Mesothelial cell of epicardium (in vitro differentiated cells): ENCODE data around the gene EAF2. TPM values are rescaled to one million over a fixed set of nuclear protein-coding genes. Genes with fewer than 3 reads are reported as not detected.

Experiments used
- DNase-seq, 2 experiments: peaks; one replicate each; pipeline ENCODE4 v3.0.0; 2021; ENCODE audit warnings: low spot score in 2 of 2; ENCODE audit not compliant: unreplicated experiment in 2 of 2
- H3K27ac Mint-ChIP-seq: 2 replicates; pipeline ENCODE4 v1.8.0; 2021; ENCODE audit warnings: mixed read lengths
- H3K27me3 Mint-ChIP-seq: 2 replicates; pipeline ENCODE4 v1.8.0; 2021; ENCODE audit warnings: low read depth, mixed read lengths
- H3K36me3 Mint-ChIP-seq: 2 replicates; pipeline ENCODE4 v1.8.0; 2021; ENCODE audit warnings: mixed read lengths
- H3K4me1 Mint-ChIP-seq: 2 replicates; pipeline ENCODE4 v1.8.0; 2021; ENCODE audit warnings: mixed read lengths
- H3K4me3 Mint-ChIP-seq: 2 replicates; pipeline ENCODE4 v1.8.0; 2021; ENCODE audit warnings: mild to moderate bottlenecking, moderate library complexity, mixed read lengths
- H3K9me3 Mint-ChIP-seq: 2 replicates; pipeline ENCODE4 v1.8.0; 2021; ENCODE audit warnings: mixed read lengths
- total RNA-seq: library from RNA; stranded (reverse); gene quantifications from 3 replicates; pipeline ENCODE4 v1.2.1, GENCODE V29; 2021
- TF ChIP-seq, protein P1 (sequence below): fragments of 200-600 bp; sonication (generic); IDR thresholded peaks from one replicate; pipeline ENCODE4 v1.5.0; 2021; ENCODE audit warnings: antibody characterized with exemption; ENCODE audit not compliant: unreplicated experiment

Gene EAF2
- total RNA-seq, 1 donor from 2014 or later: 5.3 TPM

- no peak for DNase-seq
- no peaks in the 10 kb centered on the region for H3K27me3 Mint-ChIP-seq
- H3K36me3 Mint-ChIP-seq: peaks cover 75% of the 10 kb centered on the region
- H3K4me1 Mint-ChIP-seq: no peaks in the 10 kb centered on the region
- no peak overlapping the region for H3K27ac Mint-ChIP-seq
- H3K9me3 Mint-ChIP-seq: peaks cover 30% of the 10 kb centered on the region
- H3K4me3 Mint-ChIP-seq: no peak overlapping the region
- TF ChIP-seq, protein P1, sequence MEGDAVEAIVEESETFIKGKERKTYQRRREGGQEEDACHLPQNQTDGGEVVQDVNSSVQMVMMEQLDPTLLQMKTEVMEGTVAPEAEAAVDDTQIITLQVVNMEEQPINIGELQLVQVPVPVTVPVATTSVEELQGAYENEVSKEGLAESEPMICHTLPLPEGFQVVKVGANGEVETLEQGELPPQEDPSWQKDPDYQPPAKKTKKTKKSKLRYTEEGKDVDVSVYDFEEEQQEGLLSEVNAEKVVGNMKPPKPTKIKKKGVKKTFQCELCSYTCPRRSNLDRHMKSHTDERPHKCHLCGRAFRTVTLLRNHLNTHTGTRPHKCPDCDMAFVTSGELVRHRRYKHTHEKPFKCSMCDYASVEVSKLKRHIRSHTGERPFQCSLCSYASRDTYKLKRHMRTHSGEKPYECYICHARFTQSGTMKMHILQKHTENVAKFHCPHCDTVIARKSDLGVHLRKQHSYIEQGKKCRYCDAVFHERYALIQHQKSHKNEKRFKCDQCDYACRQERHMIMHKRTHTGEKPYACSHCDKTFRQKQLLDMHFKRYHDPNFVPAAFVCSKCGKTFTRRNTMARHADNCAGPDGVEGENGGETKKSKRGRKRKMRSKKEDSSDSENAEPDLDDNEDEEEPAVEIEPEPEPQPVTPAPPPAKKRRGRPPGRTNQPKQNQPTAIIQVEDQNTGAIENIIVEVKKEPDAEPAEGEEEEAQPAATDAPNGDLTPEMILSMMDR: no peak
Observed at GRCh38 chr3:121821421-121822199, 13.4 kb upstream of the EAF2 start.

DNA sequence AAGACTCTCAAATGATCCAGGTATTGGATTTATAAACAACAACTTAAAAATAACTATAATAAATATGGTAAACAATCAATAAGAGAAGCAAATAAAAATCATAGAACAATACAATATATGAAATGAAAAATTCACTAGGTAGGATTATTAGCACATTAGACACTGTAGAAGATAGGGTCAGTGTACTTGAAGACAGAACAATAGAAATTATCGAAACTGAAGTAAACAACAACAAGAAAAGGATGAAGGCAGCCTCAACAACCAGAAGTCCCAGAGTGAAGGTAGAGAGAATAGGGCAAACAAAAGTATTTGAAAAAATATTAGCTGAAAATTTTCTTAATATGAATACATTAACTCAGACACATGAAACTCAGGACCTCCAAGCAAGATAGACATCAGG lies 12.0 kb upstream of the EAF2 start:
- Mint-ChIP-seq H3K4me1 (no peaks in the 10 kb centered on the region), H3K9me3 (peaks cover 20% of the 10 kb centered on the region), H3K36me3 (peaks cover 75% of the 10 kb centered on the region), H3K4me3 (no peak overlapping the region), H3K27me3 (no peaks in the 10 kb centered on the region), H3K27ac (no peak overlapping the region)
- no peak for DNase-seq
- TF ChIP-seq, protein P1: no peak

GRCh38 chr3:121834157-121834670 lies 795 bp upstream of the EAF2 start:
- H3K9me3 Mint-ChIP-seq: no peaks in the 10 kb centered on the region
- peaks cover 19% of the 10 kb centered on the region for H3K27me3 Mint-ChIP-seq
- H3K4me3 Mint-ChIP-seq: peak overlapping the region; percentile 84
- TF ChIP-seq, protein P1: no peak
- peaks cover 12% of the 10 kb centered on the region for H3K36me3 Mint-ChIP-seq
- peak overlapping the region; percentile 94 for H3K27ac Mint-ChIP-seq
- H3K4me1 Mint-ChIP-seq: peaks cover 29% of the 10 kb centered on the region
- no peak for DNase-seq

GRCh38 chr3:121835465-121835801 lies 424 bp downstream of the EAF2 start:
- no peak for DNase-seq
- H3K36me3 Mint-ChIP-seq: peaks cover 12% of the 10 kb centered on the region
- peak overlapping the region; percentile 94 for H3K27ac Mint-ChIP-seq
- peak overlapping the region; percentile 84 for H3K4me3 Mint-ChIP-seq
- H3K27me3 Mint-ChIP-seq: peaks cover 19% of the 10 kb centered on the region
- TF ChIP-seq, protein P1: no peak
- no peaks in the 10 kb centered on the region for H3K9me3 Mint-ChIP-seq
- peaks cover 29% of the 10 kb centered on the region for H3K4me1 Mint-ChIP-seq

DNA sequence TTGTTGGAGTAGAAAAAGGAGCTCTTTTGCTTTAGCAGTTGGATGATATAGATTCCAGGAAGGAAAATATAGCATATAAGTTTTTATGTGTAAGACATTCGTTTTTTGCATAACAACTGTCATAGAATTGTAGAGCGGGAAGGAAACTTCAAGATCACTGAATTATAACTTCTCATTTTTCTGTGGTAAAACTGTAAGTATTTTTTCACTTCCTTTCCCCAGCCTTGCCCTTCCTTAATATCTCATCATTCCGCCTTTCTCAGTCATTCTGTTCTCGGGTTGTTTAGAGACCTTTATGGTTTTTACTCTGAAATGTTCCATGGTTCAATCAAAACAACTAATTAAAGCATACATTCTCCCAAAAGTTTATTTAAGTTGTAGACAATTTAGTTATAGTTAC lies 1.1 kb downstream of the EAF2 start:
- Mint-ChIP-seq H3K4me3 (peak overlapping the region; percentile 84), H3K36me3 (peaks cover 14% of the 10 kb centered on the region), H3K27me3 (peaks cover 19% of the 10 kb centered on the region), H3K9me3 (peaks cover 3% of the 10 kb centered on the region), H3K27ac (no peak overlapping the region), H3K4me1 (peaks cover 29% of the 10 kb centered on the region)
- DNase-seq: no peak
- TF ChIP-seq, protein P1: no peak
